SU-DHL-6 (cell line): ENCODE measurements around the gene COPS4.
"Not testable (repeated sequence)": the region's sequence is repeated elsewhere in the genome, so short reads cannot be mapped to it uniquely, and the experiment has no call there.

Source experiments
- H2AFZ ChIP-seq: fragments of 200-600 bp; sonication (generic); 2 replicates; pipeline ENCODE4 v1.6.1; 2014; ENCODE audit warnings: low read depth, mild to moderate bottlenecking, moderate library complexity, mixed read lengths, antibody characterized with exemption, low read length; ENCODE audit not compliant: severe bottlenecking
- H3F3A ChIP-seq: fragments of 200-600 bp; shearing (Covaris generic); 2 replicates; pipeline ENCODE4 v1.6.0; 2016; ENCODE audit warnings: antibody characterized with exemption, mild to moderate bottlenecking; ENCODE audit not compliant: insufficient read depth
- H3K27ac ChIP-seq: fragments of 200-600 bp; sonication (generic); 2 replicates; pipeline ENCODE4 v1.5.1; 2016; ENCODE audit warnings: low read depth, mild to moderate bottlenecking, low read length, moderate library complexity, mixed read lengths
- H3K27me3 ChIP-seq: fragments of 200-600 bp; sonication (generic), shearing (Covaris generic); 2 replicates; pipeline ENCODE4 v1.6.0; 2014; ENCODE audit warnings: mild to moderate bottlenecking, low read length
- H3K36me3 ChIP-seq: fragments of 200-600 bp; sonication (generic); 2 replicates; pipeline ENCODE4 v1.6.1; 2014; ENCODE audit warnings: mild to moderate bottlenecking, low read length, mixed read lengths
- H3K4me2 ChIP-seq: fragments of 300-600, 200-600 bp; shearing (Covaris generic), sonication (generic); 2 replicates; pipeline ENCODE4 v1.6.0; 2014; ENCODE audit warnings: low read length, low read depth, mild to moderate bottlenecking; ENCODE audit not compliant: poor library complexity, severe bottlenecking
- H3K4me3 ChIP-seq: fragments of 200-600 bp; sonication (generic); 2 replicates; pipeline ENCODE4 v1.5.1; 2014; ENCODE audit warnings: antibody characterized with exemption, low read length, mild to moderate bottlenecking, mixed read lengths; ENCODE audit not compliant: insufficient read depth, poor library complexity, severe bottlenecking
- H3K79me2 ChIP-seq: fragments of 200-600 bp; sonication (generic); 2 replicates; pipeline ENCODE4 v1.6.1; 2014; ENCODE audit warnings: mild to moderate bottlenecking, low read length, moderate library complexity; ENCODE audit not compliant: insufficient read depth
- H3K9ac ChIP-seq: fragments of 200-600 bp; sonication (generic); 2 replicates; pipeline ENCODE4 v1.7.0; 2014; ENCODE audit warnings: mild to moderate bottlenecking, low read length
- H3K9me2 ChIP-seq: fragments of 200-600 bp; sonication (generic); replicated peaks from 2 replicates; pipeline ENCODE4 v1.6.1; 2014; ENCODE audit warnings: low read length; ENCODE audit not compliant: insufficient read depth
- H3K9me3 ChIP-seq: fragments of 200-600 bp; sonication (generic); 2 replicates; pipeline ENCODE4 v1.6.1; 2014; ENCODE audit warnings: low read length, mixed read lengths; ENCODE audit not compliant: insufficient read depth
- H4K20me1 ChIP-seq: fragments of 200-600 bp; sonication (generic); 2 replicates; pipeline ENCODE4 v1.6.1; 2014; ENCODE audit warnings: low read depth, mild to moderate bottlenecking, antibody characterized with exemption, low read length, moderate library complexity, mixed read lengths
- CTCF ChIP-seq: fragments of 200-600 bp; sonication (generic); IDR thresholded peaks from one replicate; pipeline ENCODE4 v1.5.1; 2017; ENCODE audit warnings: antibody characterized with exemption, mild to moderate bottlenecking, low read length, moderate library complexity; ENCODE audit not compliant: insufficient read depth, poor library complexity, severe bottlenecking
- EZH2phosphoT487 ChIP-seq: fragments of 200-600 bp; sonication (generic), shearing (Covaris generic); conservative IDR thresholded peaks from 2 replicates; pipeline ENCODE4 v1.6.1; 2018; ENCODE audit warnings: mild to moderate bottlenecking, antibody characterized with exemption, low read length, moderate library complexity, mixed read lengths

Gene COPS4

GRCh38 chr4:83074086-83074704 lies 39.2 kb downstream of the COPS4 start:
- Histone ChIP-seq H3K27me3 (no peaks in the 10 kb centered on the region), H3K4me3 (no peak overlapping the region), H4K20me1 (no peaks in the 10 kb centered on the region), H3K9me2 (no peaks in the 10 kb centered on the region), H3K9me3 (no peaks in the 10 kb centered on the region), H3K36me3 (no peaks in the 10 kb centered on the region), H3F3A (no peaks in the 10 kb centered on the region), H3K9ac (no peak overlapping the region), H2AFZ (no peak overlapping the region), H3K79me2 (no peaks in the 10 kb centered on the region), H3K4me2 (no peak overlapping the region), H3K27ac (no peak overlapping the region)
- TF ChIP-seq CTCF (peak; percentile 39), EZH2phosphoT487 (no peak)

GRCh38 chr4:83074783-83075182 lies 39.8 kb downstream of the COPS4 start:
- H2AFZ ChIP-seq, H3K4me2 ChIP-seq, H3F3A ChIP-seq, H3K4me3 ChIP-seq, H3K27me3 ChIP-seq, H3K9me3 ChIP-seq, H4K20me1 ChIP-seq, H3K27ac ChIP-seq, H3K79me2 ChIP-seq, H3K9me2 ChIP-seq, H3K9ac ChIP-seq, H3K36me3 ChIP-seq: not testable (repeated sequence)

GRCh38 chr4:83075311-83076095 lies 40.5 kb downstream of the COPS4 start:
- H3K9me2 ChIP-seq, result no peaks in the 10 kb centered on the region
- no peaks in the 10 kb centered on the region for H3F3A ChIP-seq
- H3K27ac ChIP-seq, result no peak overlapping the region
- no peak overlapping the region for H3K9ac ChIP-seq
- H3K79me2 ChIP-seq, result no peaks in the 10 kb centered on the region
- no peaks in the 10 kb centered on the region for H3K36me3 ChIP-seq
- no peaks in the 10 kb centered on the region for H3K27me3 ChIP-seq
- no peak overlapping the region for H2AFZ ChIP-seq
- no peak overlapping the region for H3K4me3 ChIP-seq
- H3K9me3 ChIP-seq, result no peaks in the 10 kb centered on the region
- no peak for TF ChIP-seq EZH2phosphoT487
- no peak for TF ChIP-seq CTCF
- H3K4me2 ChIP-seq, result no peak overlapping the region
- no peaks in the 10 kb centered on the region for H4K20me1 ChIP-seq

GRCh38 chr4:83080561-83080960 lies 45.6 kb downstream of the COPS4 start:
- Histone ChIP-seq H3K4me2 (no peak overlapping the region), H2AFZ (no peak overlapping the region), H3K9ac (no peak overlapping the region), H3K36me3 (no peaks in the 10 kb centered on the region), H3K27me3 (no peaks in the 10 kb centered on the region), H4K20me1 (no peaks in the 10 kb centered on the region), H3F3A (no peaks in the 10 kb centered on the region), H3K4me3 (no peak overlapping the region), H3K9me2 (no peaks in the 10 kb centered on the region), H3K9me3 (no peaks in the 10 kb centered on the region), H3K27ac (no peak overlapping the region), H3K79me2 (no peaks in the 10 kb centered on the region)
- TF ChIP-seq EZH2phosphoT487 (no peak), CTCF (no peak)
